HepG2 (cell line): Measurements from ENCODE around the gene USF2. TPM values are rescaled to one million over a fixed set of nuclear protein-coding genes. Genes with fewer than 3 reads are reported as not detected.

Experiments used
- ASH2L ChIP-seq: fragments of 300-600, 200-600 bp; sonication (generic); IDR thresholded peaks from 2 replicates; pipeline ENCODE4 v1.7.0; 2017; ENCODE audit warnings: low read depth, mild to moderate bottlenecking, moderate library complexity, mixed read lengths, low read length; ENCODE audit not compliant: insufficient read length
- BORCS8-MEF2B ChIP-seq: sonication (generic); formaldehyde crosslinking; IDR thresholded peaks from 2 replicates; pipeline ENCODE4 v1.8.0; 2022; ENCODE audit warnings: mild to moderate bottlenecking, missing genetic modification reagents
- CBX2 ChIP-seq, 2 experiments: fragments of 200-600 bp in 1 of 2; sonication (generic); formaldehyde crosslinking in 1 of 2; IDR thresholded peaks; 2 replicates each; pipeline versions ENCODE4 v1.7.0 to v1.8.1; 2018 to 2022; ENCODE audit warnings: low read depth in 2 of 2, low read length in 1 of 2, mild to moderate bottlenecking in 1 of 2, missing genetic modification reagents in 1 of 2
- CCDC6 ChIP-seq: sonication (generic); formaldehyde crosslinking; IDR thresholded peaks from 2 replicates; pipeline ENCODE4 v1.8.1; 2022; ENCODE audit warnings: mild to moderate bottlenecking, missing genetic modification reagents, moderate library complexity
- DMAP1 ChIP-seq: IDR thresholded peaks from 2 replicates; pipeline ENCODE4 v1.6.1; 2016
- GFI1 ChIP-seq: sonication (generic); formaldehyde crosslinking; IDR thresholded peaks from 2 replicates; pipeline ENCODE4 v1.5.0; 2020; ENCODE audit warnings: missing genetic modification reagents, mild to moderate bottlenecking, borderline replicate concordance
- GMEB2 ChIP-seq: IDR thresholded peaks from 2 replicates; pipeline ENCODE4 v1.6.1; 2016; ENCODE audit warnings: missing biosample characterization, missing genetic modification reagents, low read depth
- HDAC2 ChIP-seq: sonication (generic); formaldehyde crosslinking; IDR thresholded peaks from 2 replicates; pipeline ENCODE4 v1.4.0; 2020; ENCODE audit warnings: missing genetic modification reagents
- HNF1B ChIP-seq: sonication (generic); formaldehyde crosslinking; IDR thresholded peaks from 2 replicates; pipeline ENCODE4 v1.5.1; 2020; ENCODE audit warnings: mild to moderate bottlenecking, moderate library complexity, missing genetic modification reagents
- HNRNPLL ChIP-seq: fragments of 200-400 bp; formaldehyde crosslinking; IDR thresholded peaks from 2 replicates; pipeline ENCODE4 v1.6.1; 2017; ENCODE audit warnings: mild to moderate bottlenecking, low read depth, low read length; ENCODE audit not compliant: poor library complexity, severe bottlenecking
- KLF13 ChIP-seq: sonication (generic); formaldehyde crosslinking; IDR thresholded peaks from 2 replicates; pipeline ENCODE4 v1.4.0; 2020; ENCODE audit warnings: mild to moderate bottlenecking, missing genetic modification reagents
- KLF6 ChIP-seq: IDR thresholded peaks from 2 replicates; pipeline ENCODE4 v1.8.0; 2016; ENCODE audit warnings: missing biosample characterization, missing genetic modification reagents
- PCBP1 ChIP-seq: fragments of 200-400 bp; formaldehyde crosslinking; IDR thresholded peaks from 2 replicates; pipeline ENCODE4 v1.6.1; 2017; ENCODE audit warnings: mild to moderate bottlenecking, low read depth, low read length, borderline replicate concordance
- ZBTB10 ChIP-seq: sonication (generic); formaldehyde crosslinking; IDR thresholded peaks from 2 replicates; pipeline ENCODE4 v1.4.0; 2020; ENCODE audit warnings: missing genetic modification reagents, borderline replicate concordance
- ZBTB34 ChIP-seq: sonication (generic); formaldehyde crosslinking; IDR thresholded peaks from 2 replicates; pipeline ENCODE4 v1.8.0; 2022; ENCODE audit warnings: mild to moderate bottlenecking, missing genetic modification reagents
- ZNF124 ChIP-seq: sonication (generic); formaldehyde crosslinking; IDR thresholded peaks from 2 replicates; pipeline ENCODE4 v1.4.0; 2020; ENCODE audit warnings: missing genetic modification reagents
- ZNF44 ChIP-seq: sonication (generic); formaldehyde crosslinking; IDR thresholded peaks from 2 replicates; pipeline ENCODE4 v1.5.1; 2020; ENCODE audit warnings: mild to moderate bottlenecking, missing genetic modification reagents
- ZNF468 ChIP-seq: sonication (generic); formaldehyde crosslinking; IDR thresholded peaks from 2 replicates; pipeline ENCODE4 v1.8.0; 2022; ENCODE audit warnings: mild to moderate bottlenecking, moderate library complexity, missing genetic modification reagents
- ZNF563 ChIP-seq: sonication (generic); formaldehyde crosslinking; IDR thresholded peaks from 2 replicates; pipeline ENCODE4 v1.8.0; 2022; ENCODE audit warnings: mild to moderate bottlenecking, moderate library complexity, missing genetic modification reagents
- ZNF567 ChIP-seq: sonication (generic); formaldehyde crosslinking; IDR thresholded peaks from 2 replicates; pipeline ENCODE4 v1.8.1; 2023; ENCODE audit warnings: mild to moderate bottlenecking, missing genetic modification reagents, borderline replicate concordance
- ZNF772 ChIP-seq: sonication (generic); formaldehyde crosslinking; IDR thresholded peaks from 2 replicates; pipeline ENCODE4 v1.5.0; 2020; ENCODE audit warnings: mild to moderate bottlenecking, missing genetic modification reagents
- polyA plus RNA-seq, 8 experiments: library from polyadenylated mRNA; depleted of rRNA in 3 of 8; stranded (reverse) in 7 of 8; unstranded in 1 of 8; fragments of >200 nt; fragmentation: Illumina TruSeq in 4 of 8; extraction: Trizol in 4 of 8; gene quantifications; 2 replicates each; pipeline versions ENCODE4 v1.2.1 to v1.2.3, GENCODE V29; 2011 to 2016; ENCODE audit warnings: low read depth in 4 of 8, missing spikeins in 1 of 8, mixed read lengths in 1 of 8; ENCODE audit not compliant: insufficient read depth in 1 of 8
- total RNA-seq, 5 experiments: library from RNA; depleted of rRNA; stranded (reverse); fragments of >200 nt; fragmentation: Illumina TruSeq; extraction: Trizol; gene quantifications; 2 replicates each; pipeline ENCODE4 v1.2.3, GENCODE V29; 2016; ENCODE audit warnings: low read depth in 1 of 5

The USF2 gene
- total and polyA plus RNA-seq, 2 of the 13 experiments (the other 11 are each of a cell fraction or from before 2014, with no cell fraction given): 54.9 to 106 TPM

GRCh38 chr19:35248310-35249145, 20.2 kb upstream of the USF2 start, which contains the start of gene LSR (continued):
- no peak for TF ChIP-seq CBX2 (IDR thresholded peaks at IDR 0.05; ENCODE audit: low read depth, low read length)
- no peak for TF ChIP-seq CBX2 (CRISPR knock-in tag; IDR thresholded peaks at IDR 0.05; ENCODE audit: low read depth)
- no peak for TF ChIP-seq GMEB2 (CRISPR knock-in tag)
- 0 out of 2 replicates have a peak, but pooled peaks have one; percentile 92 for TF ChIP-seq ZNF468 (CRISPR knock-in tag)
- TF ChIP-seq DMAP1 (CRISPR knock-in tag): peak; percentile 81
- peak; percentile 85; the same call in 1 of the 2 replicates for TF ChIP-seq ZNF772 (CRISPR knock-in tag)
- peak; percentile 93 for TF ChIP-seq KLF6
- peak; percentile 92 for TF ChIP-seq HNRNPLL
- peak; percentile 95 for TF ChIP-seq ZNF563
- TF ChIP-seq HNF1B: peak; percentile 77
- peak; percentile 93; the same call in 1 of the 2 replicates for TF ChIP-seq KLF13 (CRISPR knock-in tag)
- TF ChIP-seq HDAC2: peak; percentile 46; the same call in 1 of the 2 replicates
- peak; percentile 55; the same call in 1 of the 2 replicates for TF ChIP-seq ZNF567
- 0 out of 2 replicates have a peak, but pooled peaks have one; percentile 55 for TF ChIP-seq ZNF44 (CRISPR knock-in tag)
- TF ChIP-seq ASH2L: peak; percentile 73
- TF ChIP-seq PCBP1: peak; percentile 98; the same call in 1 of the 2 replicates
- peak; percentile 81; the same call in 1 of the 2 replicates for TF ChIP-seq ZBTB10 (CRISPR knock-in tag)
- TF ChIP-seq BORCS8-MEF2B (CRISPR knock-in tag): peak; percentile 88
- TF ChIP-seq GFI1 (CRISPR knock-in tag): peak; percentile 81; the same call in 1 of the 2 replicates
- peak; percentile 16; the same call in 1 of the 2 replicates for TF ChIP-seq ZNF124 (CRISPR knock-in tag)
- TF ChIP-seq ZBTB34: peak; percentile 67; the same call in 1 of the 2 replicates
- TF ChIP-seq CCDC6 (CRISPR knock-in tag): peak; percentile 77; the same call in 1 of the 2 replicates
